H1 (cell line): ENCODE results near the gene MFAP1. TPM values are rescaled to one million over a fixed set of nuclear protein-coding genes. Genes with fewer than 3 reads are reported as not detected.

Source experiments
- CBX5 ChIP-seq: fragments of 300-800, 300-1000 bp; sonication (generic); IDR thresholded peaks from 2 replicates; pipeline ENCODE4 v1.7.1; 2016; ENCODE audit warnings: antibody characterized with exemption, low read length, low read depth
- HDAC6 ChIP-seq: IDR thresholded peaks from one replicate; pipeline ENCODE4 v1.7.1; 2012; ENCODE audit warnings: low read depth, mild to moderate bottlenecking, inconsistent platforms, low read length, moderate library complexity
- POU5F1 ChIP-seq: IDR thresholded peaks from 2 replicates; pipeline ENCODE4 v1.6.1; 2011; ENCODE audit warnings: low read depth, mild to moderate bottlenecking, low read length, moderate library complexity
- SP4 ChIP-seq: IDR thresholded peaks from 2 replicates; pipeline ENCODE4 v1.6.1; 2012; ENCODE audit warnings: low read length, inconsistent platforms
- TAF7 ChIP-seq: optimal IDR thresholded peaks from 2 replicates; pipeline ENCODE3; 2011; ENCODE audit warnings: low read depth, mild to moderate bottlenecking, inconsistent platforms, low read length, moderate library complexity, borderline replicate concordance
- TBP ChIP-seq: IDR thresholded peaks from 2 replicates; pipeline ENCODE4 v1.6.1; 2011; ENCODE audit warnings: low read depth, low read length, improper control_type of control experiment
- polyA plus RNA-seq, 7 experiments: library from polyadenylated mRNA; depleted of rRNA in 3 of 7; stranded (reverse) in 5 of 7; unstranded in 2 of 7; fragments of >200 nt in 5 of 7; fragments of 200-250 nt in 2 of 7; gene quantifications; 1 replicate in 5 of 7; 2 replicates in 1 of 7; 4 replicates in 1 of 7; pipeline versions ENCODE4 v1.2.1 to v1.2.3, GENCODE V29; 2011 to 2013; ENCODE audit warnings: missing spikeins in 2 of 7, mixed read lengths in 2 of 7
- total RNA-seq: library from RNA; stranded (reverse); fragmentation: NEBNext Ultra II Directional; extraction: Animal tissue kit (Norgen Biotek cat#: 25700); gene quantifications from 2 replicates; pipeline ENCODE4 v1.2.1, GENCODE V29; 2021
- TF ChIP-seq, protein P1 (sequence below): fragments of 300-600 bp; sonication (generic); IDR thresholded peaks from 2 replicates; pipeline ENCODE4 v1.7.1; 2012; ENCODE audit warnings: low read length, moderate library complexity, mild to moderate bottlenecking, inconsistent platforms; ENCODE audit not compliant: insufficient replicate concordance

MFAP1 gene
- total and polyA plus RNA-seq, 2 of the 8 experiments (the other 6 are each of a cell fraction or from before 2014, with no cell fraction given) = 23.6 to 36.7 TPM

DNA sequence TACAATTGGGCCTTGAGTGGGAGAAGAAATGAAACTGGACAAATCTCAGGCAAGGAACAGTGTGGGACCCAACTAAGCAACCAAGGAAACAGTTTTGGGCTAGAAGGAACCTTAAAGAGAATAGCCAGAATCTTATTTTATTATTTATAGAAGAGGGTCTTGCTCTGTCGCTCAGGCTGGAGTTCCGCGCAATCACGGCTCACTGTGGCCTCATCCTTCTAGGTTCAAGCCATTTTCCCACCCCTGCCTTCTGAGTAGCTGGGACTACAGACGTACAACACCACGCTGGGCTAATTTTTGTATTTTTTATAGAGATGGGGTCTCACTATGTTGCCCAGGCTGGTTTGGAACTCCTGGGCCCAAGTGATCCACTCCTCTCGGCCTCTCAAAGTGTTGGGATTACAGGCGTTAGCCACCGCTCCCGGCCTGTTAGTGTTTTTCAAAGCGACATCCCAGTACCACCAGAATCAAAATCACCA is 1.6 kb upstream of the MFAP1 start (continued):
- TF ChIP-seq, protein P1, sequence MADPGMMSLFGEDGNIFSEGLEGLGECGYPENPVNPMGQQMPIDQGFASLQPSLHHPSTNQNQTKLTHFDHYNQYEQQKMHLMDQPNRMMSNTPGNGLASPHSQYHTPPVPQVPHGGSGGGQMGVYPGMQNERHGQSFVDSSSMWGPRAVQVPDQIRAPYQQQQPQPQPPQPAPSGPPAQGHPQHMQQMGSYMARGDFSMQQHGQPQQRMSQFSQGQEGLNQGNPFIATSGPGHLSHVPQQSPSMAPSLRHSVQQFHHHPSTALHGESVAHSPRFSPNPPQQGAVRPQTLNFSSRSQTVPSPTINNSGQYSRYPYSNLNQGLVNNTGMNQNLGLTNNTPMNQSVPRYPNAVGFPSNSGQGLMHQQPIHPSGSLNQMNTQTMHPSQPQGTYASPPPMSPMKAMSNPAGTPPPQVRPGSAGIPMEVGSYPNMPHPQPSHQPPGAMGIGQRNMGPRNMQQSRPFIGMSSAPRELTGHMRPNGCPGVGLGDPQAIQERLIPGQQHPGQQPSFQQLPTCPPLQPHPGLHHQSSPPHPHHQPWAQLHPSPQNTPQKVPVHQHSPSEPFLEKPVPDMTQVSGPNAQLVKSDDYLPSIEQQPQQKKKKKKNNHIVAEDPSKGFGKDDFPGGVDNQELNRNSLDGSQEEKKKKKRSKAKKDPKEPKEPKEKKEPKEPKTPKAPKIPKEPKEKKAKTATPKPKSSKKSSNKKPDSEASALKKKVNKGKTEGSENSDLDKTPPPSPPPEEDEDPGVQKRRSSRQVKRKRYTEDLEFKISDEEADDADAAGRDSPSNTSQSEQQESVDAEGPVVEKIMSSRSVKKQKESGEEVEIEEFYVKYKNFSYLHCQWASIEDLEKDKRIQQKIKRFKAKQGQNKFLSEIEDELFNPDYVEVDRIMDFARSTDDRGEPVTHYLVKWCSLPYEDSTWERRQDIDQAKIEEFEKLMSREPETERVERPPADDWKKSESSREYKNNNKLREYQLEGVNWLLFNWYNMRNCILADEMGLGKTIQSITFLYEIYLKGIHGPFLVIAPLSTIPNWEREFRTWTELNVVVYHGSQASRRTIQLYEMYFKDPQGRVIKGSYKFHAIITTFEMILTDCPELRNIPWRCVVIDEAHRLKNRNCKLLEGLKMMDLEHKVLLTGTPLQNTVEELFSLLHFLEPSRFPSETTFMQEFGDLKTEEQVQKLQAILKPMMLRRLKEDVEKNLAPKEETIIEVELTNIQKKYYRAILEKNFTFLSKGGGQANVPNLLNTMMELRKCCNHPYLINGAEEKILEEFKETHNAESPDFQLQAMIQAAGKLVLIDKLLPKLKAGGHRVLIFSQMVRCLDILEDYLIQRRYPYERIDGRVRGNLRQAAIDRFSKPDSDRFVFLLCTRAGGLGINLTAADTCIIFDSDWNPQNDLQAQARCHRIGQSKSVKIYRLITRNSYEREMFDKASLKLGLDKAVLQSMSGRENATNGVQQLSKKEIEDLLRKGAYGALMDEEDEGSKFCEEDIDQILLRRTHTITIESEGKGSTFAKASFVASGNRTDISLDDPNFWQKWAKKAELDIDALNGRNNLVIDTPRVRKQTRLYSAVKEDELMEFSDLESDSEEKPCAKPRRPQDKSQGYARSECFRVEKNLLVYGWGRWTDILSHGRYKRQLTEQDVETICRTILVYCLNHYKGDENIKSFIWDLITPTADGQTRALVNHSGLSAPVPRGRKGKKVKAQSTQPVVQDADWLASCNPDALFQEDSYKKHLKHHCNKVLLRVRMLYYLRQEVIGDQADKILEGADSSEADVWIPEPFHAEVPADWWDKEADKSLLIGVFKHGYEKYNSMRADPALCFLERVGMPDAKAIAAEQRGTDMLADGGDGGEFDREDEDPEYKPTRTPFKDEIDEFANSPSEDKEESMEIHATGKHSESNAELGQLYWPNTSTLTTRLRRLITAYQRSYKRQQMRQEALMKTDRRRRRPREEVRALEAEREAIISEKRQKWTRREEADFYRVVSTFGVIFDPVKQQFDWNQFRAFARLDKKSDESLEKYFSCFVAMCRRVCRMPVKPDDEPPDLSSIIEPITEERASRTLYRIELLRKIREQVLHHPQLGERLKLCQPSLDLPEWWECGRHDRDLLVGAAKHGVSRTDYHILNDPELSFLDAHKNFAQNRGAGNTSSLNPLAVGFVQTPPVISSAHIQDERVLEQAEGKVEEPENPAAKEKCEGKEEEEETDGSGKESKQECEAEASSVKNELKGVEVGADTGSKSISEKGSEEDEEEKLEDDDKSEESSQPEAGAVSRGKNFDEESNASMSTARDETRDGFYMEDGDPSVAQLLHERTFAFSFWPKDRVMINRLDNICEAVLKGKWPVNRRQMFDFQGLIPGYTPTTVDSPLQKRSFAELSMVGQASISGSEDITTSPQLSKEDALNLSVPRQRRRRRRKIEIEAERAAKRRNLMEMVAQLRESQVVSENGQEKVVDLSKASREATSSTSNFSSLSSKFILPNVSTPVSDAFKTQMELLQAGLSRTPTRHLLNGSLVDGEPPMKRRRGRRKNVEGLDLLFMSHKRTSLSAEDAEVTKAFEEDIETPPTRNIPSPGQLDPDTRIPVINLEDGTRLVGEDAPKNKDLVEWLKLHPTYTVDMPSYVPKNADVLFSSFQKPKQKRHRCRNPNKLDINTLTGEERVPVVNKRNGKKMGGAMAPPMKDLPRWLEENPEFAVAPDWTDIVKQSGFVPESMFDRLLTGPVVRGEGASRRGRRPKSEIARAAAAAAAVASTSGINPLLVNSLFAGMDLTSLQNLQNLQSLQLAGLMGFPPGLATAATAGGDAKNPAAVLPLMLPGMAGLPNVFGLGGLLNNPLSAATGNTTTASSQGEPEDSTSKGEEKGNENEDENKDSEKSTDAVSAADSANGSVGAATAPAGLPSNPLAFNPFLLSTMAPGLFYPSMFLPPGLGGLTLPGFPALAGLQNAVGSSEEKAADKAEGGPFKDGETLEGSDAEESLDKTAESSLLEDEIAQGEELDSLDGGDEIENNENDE = no peak
- TF ChIP-seq TAF7 (no peak), HDAC6 (no peak), SP4 (no peak), TBP (no peak), POU5F1 (no peak), CBX5 (no peak)
